Caco-2 (cell line): ENCODE data around the gene LGR6. TPM values are rescaled to one million over a fixed set of nuclear protein-coding genes. Genes with fewer than 3 reads are reported as not detected.
A peak's percentile ranks its signal among the peaks of the same experiment; 100 is the strongest.

Experiments used
- BruUV-seq: library from RNA; stranded (reverse); fragments of 400-500 nt; replicated peaks from 2 replicates; lab custom pipeline; 2021; lab: Mats Ljungman, UMichigan
- CTCF ChIA-PET: fragments of 300-600 bp; sonication (Branson Sonifier 250); formaldehyde crosslinking; loops from one replicate; lab custom pipeline; 2022; ENCODE audit warnings: antibody characterized with exemption; lab: Charles Lee
- POLR2A ChIA-PET: fragments of 300-600 bp; sonication (Branson Sonifier 250); formaldehyde crosslinking; loops from one replicate; lab custom pipeline; 2022; ENCODE audit warnings: antibody characterized with exemption; lab: Charles Lee
- DNase-seq, 2 experiments: peaks; one replicate each; pipeline versions ENCODE4 v3.0.0 to v3.0.0-alpha.2; 2020 to 2022
- H3K27me3 ChIP-seq: replicated peaks from 2 replicates; pipeline ENCODE4 v1.6.0; 2011; ENCODE audit warnings: low read length; ENCODE audit not compliant: control insufficient read depth, insufficient read depth
- H3K36me3 ChIP-seq: 2 replicates; pipeline ENCODE4 v1.5.1; 2011; ENCODE audit warnings: low read length; ENCODE audit not compliant: control insufficient read depth, insufficient read depth
- H3K4me1 ChIP-seq: fragments of 250-450 bp; sonication (Bioruptor Pico); 2 replicates; pipeline ENCODE4 v1.5.1; 2020; ENCODE audit warnings: mild to moderate bottlenecking
- H3K4me3 ChIP-seq: 2 replicates; pipeline ENCODE4 v1.5.1; 2011; ENCODE audit warnings: low read depth, mild to moderate bottlenecking, control low read depth, low read length
- H3K9me3 ChIP-seq: fragments of 250-450 bp; sonication (Bioruptor Pico); 2 replicates; pipeline ENCODE4 v1.5.1; 2020; ENCODE audit warnings: mild to moderate bottlenecking, moderate library complexity
- H3K27ac Mint-ChIP-seq: one replicate; pipeline ENCODE4 v1.8.0; 2022; ENCODE audit warnings: mixed read lengths; ENCODE audit not compliant: unreplicated experiment
- H3K27me3 Mint-ChIP-seq: one replicate; pipeline ENCODE4 v1.8.0; 2022; ENCODE audit warnings: mixed read lengths; ENCODE audit not compliant: insufficient read depth, unreplicated experiment
- H3K36me3 Mint-ChIP-seq: one replicate; pipeline ENCODE4 v1.8.0; 2022; ENCODE audit warnings: mild to moderate bottlenecking, mixed read lengths; ENCODE audit not compliant: insufficient read depth, unreplicated experiment
- H3K4me1 Mint-ChIP-seq: one replicate; pipeline ENCODE4 v1.8.0; 2022; ENCODE audit warnings: low read depth, mixed read lengths; ENCODE audit not compliant: unreplicated experiment
- H3K4me3 Mint-ChIP-seq: one replicate; pipeline ENCODE4 v1.8.0; 2022; ENCODE audit warnings: mild to moderate bottlenecking, moderate library complexity, mixed read lengths; ENCODE audit not compliant: unreplicated experiment
- H3K9me3 Mint-ChIP-seq: one replicate; pipeline ENCODE4 v1.8.0; 2022; ENCODE audit warnings: mixed read lengths; ENCODE audit not compliant: unreplicated experiment
- intact Hi-C: fragments of 100-400 bp; cut with micrococcal nuclease; formaldehyde crosslinking; loops from one replicate; pipeline ENCODE4 v1.10.0; 2022; ENCODE audit not compliant: unreplicated experiment
- total RNA-seq: library from RNA; stranded (reverse); gene quantifications from 2 replicates; pipeline ENCODE4 v1.2.3, GENCODE V29; 2022
- TF ChIP-seq, protein P1 (sequence below), 2 experiments: fragments of 200-600 bp in 1 of 2; IDR thresholded peaks; 1 replicate in 1 of 2; 2 replicates in 1 of 2; pipeline versions ENCODE4 v1.5.1 to v1.8.0; 2011 to 2022; ENCODE audit warnings: antibody characterized with exemption in 1 of 2, control low read depth in 1 of 2, inconsistent platforms in 1 of 2, low read depth in 1 of 2, low read length in 1 of 2, mild to moderate bottlenecking in 1 of 2, moderate library complexity in 1 of 2; ENCODE audit not compliant: insufficient read depth in 1 of 2, severe bottlenecking in 1 of 2, unreplicated experiment in 1 of 2

The LGR6 gene
- total RNA-seq, 1 experiment from 2014 or later, result 0.36 TPM

DNA sequence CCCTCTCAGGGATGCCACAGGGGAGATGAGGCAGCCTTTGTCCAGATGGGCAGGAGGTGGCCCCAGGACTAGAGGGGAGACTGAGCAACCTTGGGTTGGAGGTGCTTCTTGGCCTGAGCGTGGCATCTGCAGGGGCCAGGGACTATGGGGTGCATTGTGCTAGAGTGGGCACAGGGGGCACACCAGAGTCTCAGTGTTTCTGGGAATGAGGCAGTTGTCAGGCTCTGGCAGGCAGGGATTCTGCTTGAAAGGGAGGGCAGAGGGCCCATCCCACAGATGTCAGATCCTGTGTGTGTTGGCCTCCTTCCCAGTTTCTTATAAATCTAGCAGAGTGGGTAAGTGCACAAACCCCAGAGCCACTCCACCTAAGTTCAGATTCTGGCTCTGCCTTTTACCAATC, 13.7 kb downstream of the LGR6 start:
- Mint-ChIP-seq H3K36me3 (no peaks in the 10 kb centered on the region), H3K4me3 (no peak overlapping the region), H3K4me1 (no peaks in the 10 kb centered on the region), H3K9me3 (no peaks in the 10 kb centered on the region), H3K27ac (no peak overlapping the region), H3K27me3 (no peaks in the 10 kb centered on the region)
- Histone ChIP-seq H3K9me3 (no peaks in the 10 kb centered on the region), H3K27me3 (no peaks in the 10 kb centered on the region), H3K4me1 (no peaks in the 10 kb centered on the region), H3K4me3 (no peak overlapping the region), H3K36me3 (no peaks in the 10 kb centered on the region)
- CTCF ChIA-PET, result no interaction called here
- POLR2A ChIA-PET, result no interaction called here
- BruUV-seq, result no TSS peak
- DNase-seq, result no peak
- intact Hi-C loops, result no loop called here
- TF ChIP-seq, protein P1, sequence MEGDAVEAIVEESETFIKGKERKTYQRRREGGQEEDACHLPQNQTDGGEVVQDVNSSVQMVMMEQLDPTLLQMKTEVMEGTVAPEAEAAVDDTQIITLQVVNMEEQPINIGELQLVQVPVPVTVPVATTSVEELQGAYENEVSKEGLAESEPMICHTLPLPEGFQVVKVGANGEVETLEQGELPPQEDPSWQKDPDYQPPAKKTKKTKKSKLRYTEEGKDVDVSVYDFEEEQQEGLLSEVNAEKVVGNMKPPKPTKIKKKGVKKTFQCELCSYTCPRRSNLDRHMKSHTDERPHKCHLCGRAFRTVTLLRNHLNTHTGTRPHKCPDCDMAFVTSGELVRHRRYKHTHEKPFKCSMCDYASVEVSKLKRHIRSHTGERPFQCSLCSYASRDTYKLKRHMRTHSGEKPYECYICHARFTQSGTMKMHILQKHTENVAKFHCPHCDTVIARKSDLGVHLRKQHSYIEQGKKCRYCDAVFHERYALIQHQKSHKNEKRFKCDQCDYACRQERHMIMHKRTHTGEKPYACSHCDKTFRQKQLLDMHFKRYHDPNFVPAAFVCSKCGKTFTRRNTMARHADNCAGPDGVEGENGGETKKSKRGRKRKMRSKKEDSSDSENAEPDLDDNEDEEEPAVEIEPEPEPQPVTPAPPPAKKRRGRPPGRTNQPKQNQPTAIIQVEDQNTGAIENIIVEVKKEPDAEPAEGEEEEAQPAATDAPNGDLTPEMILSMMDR (IDR thresholded peaks at IDR 0.05; ENCODE audit: insufficient read depth in 1 of 2, low read depth in 1 of 2, low read length in 1 of 2, severe bottlenecking in 1 of 2, unreplicated experiment in 1 of 2), result no peak

DNA sequence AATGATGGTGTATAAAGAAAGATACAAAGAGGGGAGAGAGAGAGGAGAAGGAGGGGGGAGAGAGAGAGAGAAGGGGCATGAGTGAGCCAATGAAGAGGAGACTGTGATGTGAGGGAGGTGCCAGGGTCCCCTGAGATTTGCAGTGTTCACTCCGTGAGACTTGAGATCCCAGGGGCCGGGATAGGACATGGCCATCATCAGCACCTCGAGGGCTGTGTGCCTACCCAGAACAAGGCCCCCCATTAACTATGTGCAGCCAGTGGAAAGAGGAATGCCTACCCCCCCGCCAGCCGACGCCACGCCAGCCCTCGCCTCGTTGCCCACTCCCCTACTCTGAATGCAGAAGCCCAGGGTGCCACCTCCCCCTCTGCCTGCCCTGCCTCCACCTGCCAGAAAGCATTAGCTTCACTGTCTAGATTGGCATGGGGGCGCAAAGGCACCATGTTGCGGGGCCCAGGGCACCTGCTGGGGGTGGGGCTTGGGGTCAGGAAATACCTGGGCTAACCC, 14.8 kb downstream of the LGR6 start:
- CTCF ChIA-PET, result interaction anchor here (1.4 kb wide), 1 partner anchor 19 kb away, joined by 3 read pairs; no protein-coding TSS in a partner anchor
- Mint-ChIP-seq H3K27ac (no peak overlapping the region), H3K36me3 (no peaks in the 10 kb centered on the region), H3K4me1 (peaks cover 3% of the 10 kb centered on the region), H3K9me3 (no peaks in the 10 kb centered on the region), H3K27me3 (no peaks in the 10 kb centered on the region), H3K4me3 (no peak overlapping the region)
- POLR2A ChIA-PET, result no interaction called here
- BruUV-seq, result no TSS peak
- no peaks in the 10 kb centered on the region for H3K36me3 ChIP-seq
- no peaks in the 10 kb centered on the region for H3K4me1 ChIP-seq
- TF ChIP-seq, protein P1 (IDR thresholded peaks at IDR 0.05; ENCODE audit: insufficient read depth in 1 of 2, low read depth in 1 of 2, low read length in 1 of 2, severe bottlenecking in 1 of 2, unreplicated experiment in 1 of 2), result no peak
- intact Hi-C loops, result no loop called here
- no peaks in the 10 kb centered on the region for H3K9me3 ChIP-seq
- DNase-seq, result no peak
- no peaks in the 10 kb centered on the region for H3K27me3 ChIP-seq
- no peak overlapping the region for H3K4me3 ChIP-seq

DNA sequence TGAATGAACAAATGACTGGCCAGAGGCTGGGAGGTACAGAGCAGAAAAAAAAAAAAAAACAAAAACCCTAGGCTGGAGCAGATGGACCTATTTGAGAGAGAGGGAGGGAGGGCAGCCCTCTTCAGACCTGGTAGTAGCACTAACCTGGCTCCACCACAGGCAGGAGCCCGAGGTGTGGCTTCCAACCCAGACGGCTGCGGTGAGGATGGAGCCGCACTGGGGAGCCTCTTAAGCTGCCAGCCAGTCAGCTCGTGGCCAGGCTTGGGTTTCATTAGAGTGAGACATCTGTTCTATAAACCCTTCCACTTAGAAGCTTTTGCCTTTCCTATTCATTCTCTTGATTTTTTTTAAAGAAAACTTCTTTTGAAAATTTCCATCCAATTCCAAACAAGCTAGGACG, 16.8 kb downstream of the LGR6 start:
- no peaks in the 10 kb centered on the region for H3K9me3 ChIP-seq
- H3K27me3 ChIP-seq, result no peaks in the 10 kb centered on the region
- Mint-ChIP-seq H3K36me3 (no peaks in the 10 kb centered on the region), H3K27me3 (peaks cover 4% of the 10 kb centered on the region), H3K27ac (no peak overlapping the region), H3K9me3 (no peaks in the 10 kb centered on the region), H3K4me1 (peaks cover 6% of the 10 kb centered on the region), H3K4me3 (no peak overlapping the region)
- intact Hi-C loops, result no loop called here
- BruUV-seq, result no TSS peak
- no peak for DNase-seq
- H3K4me3 ChIP-seq, result no peak overlapping the region
- H3K36me3 ChIP-seq, result no peaks in the 10 kb centered on the region
- TF ChIP-seq, protein P1 (IDR thresholded peaks at IDR 0.05; ENCODE audit: insufficient read depth in 1 of 2, low read depth in 1 of 2, low read length in 1 of 2, severe bottlenecking in 1 of 2, unreplicated experiment in 1 of 2), result peak in 1 of 2 experiments; percentile 24
- CTCF ChIA-PET, result interaction anchor here (0.7 to 1.2 kb wide), 4 partner anchors 18 to 48 kb away, joined by 3 to 4 read pairs (median 4); no protein-coding TSS in a partner anchor
- POLR2A ChIA-PET, result no interaction called here
- H3K4me1 ChIP-seq, result no peaks in the 10 kb centered on the region
